Measurements from ENCODE around the gene SAP30L. TPM values are rescaled to one million over a fixed set of nuclear protein-coding genes. Genes with fewer than 3 reads are reported as not detected.

SAP30L gene
- total and polyA plus RNA-seq, 7 donors, result 9.2 to 35.7 (median 26.0) TPM

DNA sequence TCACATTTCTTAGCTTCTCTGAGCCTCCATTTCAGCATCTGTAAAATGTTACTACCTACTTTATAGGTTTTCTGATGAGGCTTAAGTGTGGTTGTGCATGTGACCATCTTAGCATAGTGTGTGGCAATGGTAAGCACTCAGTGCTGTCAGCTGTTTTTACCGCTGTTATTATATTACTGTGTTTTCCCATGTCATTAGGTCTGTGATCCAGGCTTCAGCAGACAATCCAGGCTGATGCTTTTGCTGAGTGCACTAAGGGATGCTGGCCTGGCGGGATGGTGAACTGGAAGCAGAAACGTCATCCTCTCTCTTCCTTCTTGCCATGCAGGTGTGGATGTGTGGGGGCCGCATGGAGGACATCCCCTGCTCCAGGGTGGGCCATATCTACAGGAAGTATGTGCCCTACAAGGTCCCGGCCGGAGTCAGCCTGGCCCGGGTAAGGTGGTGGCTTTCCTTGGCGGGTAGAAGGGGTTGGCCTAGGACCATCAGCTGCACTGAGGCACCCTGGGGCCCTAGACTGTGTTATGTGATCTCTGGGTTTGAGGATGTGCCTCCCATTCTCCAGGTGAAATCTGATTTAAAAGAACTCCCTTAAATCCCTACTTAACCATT lies 41.9 kb upstream of the SAP30L start:
- Histone ChIP-seq H3K27me3 (ENCODE audit: insufficient read depth in 3 of 3, low read length in 2 of 3) (no peaks in the 10 kb centered on the region), H3K4me1 (peaks cover 8% of the 10 kb centered on the region), H3K9me3 (no peaks in the 10 kb centered on the region), H3K27ac (no peak overlapping the region), H3K36me3 (ENCODE audit: insufficient read depth in 1 of 2, low read depth in 1 of 2) (no peaks in the 10 kb centered on the region), H3K4me3 (no peak overlapping the region)
- intact Hi-C loops (cut with DNase I), result loop anchor here (1.0 to 5.0 kb wide), 4 partner anchors 223 to 427 kb away; no protein-coding TSS in a partner anchor
- 90 to 94% (median 91%) methylated on average over 8 of the region's 8 CpGs for WGBS, 3 donors
- DNase-seq (no peak), ATAC-seq (no peak)
- TF ChIP-seq, protein P1, sequence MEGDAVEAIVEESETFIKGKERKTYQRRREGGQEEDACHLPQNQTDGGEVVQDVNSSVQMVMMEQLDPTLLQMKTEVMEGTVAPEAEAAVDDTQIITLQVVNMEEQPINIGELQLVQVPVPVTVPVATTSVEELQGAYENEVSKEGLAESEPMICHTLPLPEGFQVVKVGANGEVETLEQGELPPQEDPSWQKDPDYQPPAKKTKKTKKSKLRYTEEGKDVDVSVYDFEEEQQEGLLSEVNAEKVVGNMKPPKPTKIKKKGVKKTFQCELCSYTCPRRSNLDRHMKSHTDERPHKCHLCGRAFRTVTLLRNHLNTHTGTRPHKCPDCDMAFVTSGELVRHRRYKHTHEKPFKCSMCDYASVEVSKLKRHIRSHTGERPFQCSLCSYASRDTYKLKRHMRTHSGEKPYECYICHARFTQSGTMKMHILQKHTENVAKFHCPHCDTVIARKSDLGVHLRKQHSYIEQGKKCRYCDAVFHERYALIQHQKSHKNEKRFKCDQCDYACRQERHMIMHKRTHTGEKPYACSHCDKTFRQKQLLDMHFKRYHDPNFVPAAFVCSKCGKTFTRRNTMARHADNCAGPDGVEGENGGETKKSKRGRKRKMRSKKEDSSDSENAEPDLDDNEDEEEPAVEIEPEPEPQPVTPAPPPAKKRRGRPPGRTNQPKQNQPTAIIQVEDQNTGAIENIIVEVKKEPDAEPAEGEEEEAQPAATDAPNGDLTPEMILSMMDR (IDR thresholded peaks at IDR 0.05), result no peak

DNA sequence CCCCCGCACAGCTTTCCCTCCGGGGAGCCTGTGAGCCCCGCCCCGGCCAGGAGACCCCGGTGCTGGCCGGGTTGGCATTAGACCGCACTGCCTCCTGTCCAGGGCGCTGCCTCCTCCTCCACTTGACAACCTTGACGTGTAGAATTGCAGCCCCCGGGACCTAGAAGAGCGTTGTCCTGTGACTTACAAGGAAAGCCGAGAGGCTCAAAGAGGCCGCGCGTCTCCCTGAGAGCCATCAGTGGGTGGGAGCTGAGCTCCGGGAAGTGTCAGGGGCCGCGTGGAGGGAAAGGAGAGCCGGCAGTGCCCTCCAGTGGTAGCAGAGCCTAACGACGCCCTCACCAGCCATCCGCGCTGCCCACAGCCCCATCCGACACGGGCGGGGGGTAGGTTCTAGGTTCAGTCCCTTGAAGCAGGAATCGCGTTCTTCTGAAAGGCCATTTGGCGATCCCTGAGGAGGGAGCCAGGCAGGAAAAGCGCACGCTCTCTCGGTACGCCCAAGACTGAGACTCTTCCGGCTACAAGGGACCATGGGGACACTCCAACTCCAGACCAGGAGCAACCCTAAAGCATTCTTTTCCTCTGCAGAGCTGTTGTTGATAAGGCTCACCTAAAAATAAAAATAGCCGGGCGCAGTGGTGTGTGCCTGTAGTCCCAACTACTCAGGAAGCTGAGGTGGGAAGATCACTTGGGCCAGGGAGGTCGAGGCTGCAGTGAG lies 40.6 kb upstream of the SAP30L start:
- peaks cover 0 to 5% of the 10 kb centered on the region in 2 donors for H3K36me3 ChIP-seq (ENCODE audit: insufficient read depth in 1 of 2, low read depth in 1 of 2)
- ATAC-seq (peak; percentile 95 to 100 (median 98)), DNase-seq (peak; percentile 79 to 87)
- TF ChIP-seq, protein P1 (IDR thresholded peaks at IDR 0.05), result peak; percentile 91
- no peaks in the 10 kb centered on the region for H3K27me3 ChIP-seq (ENCODE audit: insufficient read depth in 3 of 3, low read length in 2 of 3)
- 9% methylated on average over 37 of the region's 37 CpGs for WGBS, 3 donors
- peak overlapping the region; percentile 60 for H3K4me3 ChIP-seq
- no peaks in the 10 kb centered on the region for H3K9me3 ChIP-seq
- peaks cover 8% of the 10 kb centered on the region for H3K4me1 ChIP-seq
- intact Hi-C loops (cut with DNase I), result loop anchor here (2.0 to 5.0 kb wide), 3 partner anchors 218 to 332 kb away; no protein-coding TSS in a partner anchor
- H3K27ac ChIP-seq, result no peak overlapping the region

DNA sequence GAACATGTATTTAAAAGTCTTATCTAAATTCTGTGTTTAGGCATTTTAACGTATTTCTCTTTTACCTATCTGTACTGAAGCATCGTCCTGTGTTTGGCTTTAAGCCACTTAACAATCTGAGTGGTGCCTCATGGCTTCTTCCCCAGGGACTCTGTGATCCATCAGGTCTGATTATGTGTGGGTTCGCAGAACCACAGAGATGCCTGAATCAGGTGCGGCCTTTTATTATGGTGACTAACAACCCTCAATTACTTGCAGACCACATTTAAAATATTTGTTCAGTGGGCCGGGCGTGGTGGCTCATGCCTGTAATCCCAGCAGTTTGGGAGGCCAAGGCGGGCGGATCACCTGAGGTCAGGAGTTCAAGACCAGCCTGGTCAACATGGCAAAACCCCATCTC lies 39.6 kb upstream of the SAP30L start:
- Histone ChIP-seq H3K4me3 (no peak overlapping the region), H3K9me3 (no peaks in the 10 kb centered on the region), H3K4me1 (peaks cover 8% of the 10 kb centered on the region), H3K27ac (no peak overlapping the region), H3K27me3 (ENCODE audit: insufficient read depth in 3 of 3, low read length in 2 of 3) (no peaks in the 10 kb centered on the region), H3K36me3 (ENCODE audit: insufficient read depth in 1 of 2, low read depth in 1 of 2) (peaks cover 0 to 5% of the 10 kb centered on the region in 2 donors)
- ATAC-seq (no peak), DNase-seq (no peak)
- intact Hi-C loops (cut with DNase I), result loop anchor here in 1 of 2 donors (5.0 kb wide), 1 partner anchor 219 kb away; no protein-coding TSS in a partner anchor
- TF ChIP-seq, protein P1 (IDR thresholded peaks at IDR 0.05), result no peak
- 94 to 97% (median 97%) methylated on average over 7 to 8 of the region's 8 CpGs for WGBS, 3 donors

DNA sequence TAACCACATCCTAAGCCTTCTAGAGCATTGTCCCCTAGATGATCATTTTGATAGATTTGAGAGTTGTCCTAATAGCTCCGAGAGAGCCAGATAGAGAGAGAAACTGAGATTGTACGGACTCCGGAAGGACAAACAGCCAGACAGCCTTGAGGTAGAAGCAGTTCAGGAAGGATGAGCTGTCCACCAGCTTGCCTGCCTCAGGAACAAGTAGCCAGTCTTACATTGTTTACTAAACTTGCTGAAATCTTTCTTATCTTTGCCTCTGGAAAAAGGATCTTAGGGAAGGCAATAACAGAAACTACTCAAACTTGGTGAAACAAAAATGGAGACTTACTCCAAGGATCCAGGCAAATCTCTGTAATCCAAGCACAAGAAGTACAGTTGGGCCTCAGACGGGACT lies 39.0 kb upstream of the SAP30L start:
- DNase-seq (no peak), ATAC-seq (no peak)
- Histone ChIP-seq H3K27ac (no peak overlapping the region), H3K4me3 (no peak overlapping the region), H3K9me3 (no peaks in the 10 kb centered on the region), H3K36me3 (ENCODE audit: insufficient read depth in 1 of 2, low read depth in 1 of 2) (peaks cover 0 to 5% of the 10 kb centered on the region in 2 donors), H3K27me3 (ENCODE audit: insufficient read depth in 3 of 3, low read length in 2 of 3) (no peaks in the 10 kb centered on the region), H3K4me1 (peaks cover 8% of the 10 kb centered on the region)
- TF ChIP-seq, protein P1 (IDR thresholded peaks at IDR 0.05), result no peak
- WGBS, 3 donors, result 96 to 98% (median 97%) methylated on average over 4 of the region's 4 CpGs
- intact Hi-C loops (cut with DNase I), result loop anchor here in 1 of 2 donors (5.0 kb wide), 1 partner anchor 220 kb away; no protein-coding TSS in a partner anchor
